ENCODE data around the gene LCMT1.
"Not testable (repeated sequence)": the region's sequence is repeated elsewhere in the genome, so short reads cannot be mapped to it uniquely, and the experiment has no call there.

LCMT1 gene

GRCh38 chr16:25143928-25144327 is 32.4 kb downstream of the LCMT1 start:
- no peak for DNase-seq (ENCODE audit: low read depth)

- no peak for DNase-seq (ENCODE audit: low read depth)
Observed at GRCh38 chr16:25148568-25149215, 37.1 kb downstream of the LCMT1 start.

DNA sequence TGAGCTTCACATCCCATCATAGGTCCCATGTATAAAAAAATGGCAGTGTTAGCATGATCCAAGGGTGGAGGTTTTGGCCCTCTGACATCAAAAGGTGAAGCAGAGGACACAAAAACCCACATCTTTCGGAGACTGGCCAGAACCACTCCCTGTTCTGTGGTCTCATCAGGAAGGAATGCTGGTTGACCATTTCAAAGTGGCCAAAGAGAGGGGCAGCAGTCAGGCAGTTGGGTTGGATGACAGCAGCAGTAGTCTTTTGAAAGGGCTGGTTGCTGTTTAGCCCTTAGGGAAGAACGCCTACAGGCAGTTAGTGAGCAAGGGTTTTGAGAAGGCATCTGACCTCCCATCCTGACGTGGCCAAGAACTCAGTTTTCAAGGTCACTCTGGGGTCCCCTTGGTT is 40.5 kb downstream of the LCMT1 start:
- no peak for DNase-seq (ENCODE audit: low read depth)

GRCh38 chr16:25155553-25156460 is 44.3 kb downstream of the LCMT1 start:
- DNase-seq (ENCODE audit: low read depth) = no peak

DNA sequence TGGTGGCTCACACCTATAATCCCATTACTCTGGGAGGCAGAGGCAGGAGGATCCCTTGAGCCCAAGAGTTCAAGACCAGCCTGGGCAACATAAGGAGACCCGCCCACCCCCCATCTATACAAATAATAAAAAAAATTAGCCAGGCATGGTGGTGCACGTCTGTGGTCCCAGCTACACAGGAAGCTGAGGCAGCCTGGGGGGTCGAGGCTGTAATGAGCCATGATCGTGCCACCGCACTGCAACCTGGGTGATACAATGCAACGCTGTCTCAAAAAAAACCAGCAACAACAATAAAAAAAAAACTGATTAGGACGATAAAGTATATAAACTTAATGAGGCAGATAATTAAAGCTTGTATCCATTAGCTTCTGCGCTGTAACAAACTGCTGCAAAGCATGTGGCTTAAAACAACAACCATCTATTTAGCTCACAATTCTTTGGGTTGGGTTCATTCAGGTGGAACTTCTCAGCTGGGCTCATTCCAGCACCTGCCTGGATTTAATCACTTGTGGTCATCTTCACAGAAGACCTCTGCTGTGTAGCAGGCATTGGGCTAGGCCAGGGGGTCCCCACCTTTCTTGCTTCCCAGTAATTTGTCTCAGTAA is 45.8 kb downstream of the LCMT1 start:
- DNase-seq (ENCODE audit: low read depth) = no peak

- no peak for DNase-seq (ENCODE audit: low read depth)
Observed at GRCh38 chr16:25158401-25158800, 46.9 kb downstream of the LCMT1 start.

GRCh38 chr16:25161753-25162367 is 50.3 kb downstream of the LCMT1 start:
- no peak for DNase-seq (ENCODE audit: low read depth)

DNA sequence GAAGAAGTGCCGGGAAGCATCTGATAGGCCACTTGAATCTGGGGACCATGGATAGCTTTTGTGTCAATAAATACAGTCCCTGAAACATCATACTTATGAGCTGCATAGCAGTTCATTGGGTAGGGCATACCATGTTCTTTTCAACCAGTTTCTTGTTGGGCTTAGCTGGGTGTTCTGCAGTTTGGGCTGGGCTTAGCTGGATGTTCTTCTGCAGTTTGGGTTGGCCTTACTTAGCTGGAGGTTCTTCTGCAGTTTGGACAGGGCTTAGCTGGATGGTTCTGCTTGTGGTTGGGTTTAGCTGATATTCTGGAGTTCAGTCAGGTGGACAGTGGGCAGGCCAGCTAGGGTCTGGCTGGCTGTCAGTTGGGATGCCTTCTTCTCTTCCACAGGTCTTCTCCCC is 52.1 kb downstream of the LCMT1 start:
- no peak for DNase-seq (ENCODE audit: low read depth)

DNA sequence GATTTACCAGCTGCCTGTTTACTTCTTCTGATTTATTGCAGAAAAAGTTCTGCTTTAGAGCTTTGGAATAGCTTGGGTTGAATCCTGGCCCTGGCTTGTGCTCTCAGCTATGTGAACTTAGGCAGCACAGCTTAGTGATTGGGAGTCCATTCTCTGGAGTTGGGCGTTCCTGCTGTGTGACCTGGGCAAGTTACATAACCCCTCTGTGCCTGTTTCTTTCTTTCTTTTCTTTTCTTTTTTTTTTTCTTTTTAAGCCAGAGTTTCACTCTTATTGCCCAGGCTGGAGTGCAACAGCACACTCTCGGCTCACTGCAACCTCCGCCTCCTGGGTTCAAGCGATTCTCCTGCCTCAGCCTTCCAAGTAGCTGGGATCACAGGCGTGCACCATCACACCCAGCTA is 53.7 kb downstream of the LCMT1 start:
- DNase-seq (ENCODE audit: low read depth) = no peak

DNA sequence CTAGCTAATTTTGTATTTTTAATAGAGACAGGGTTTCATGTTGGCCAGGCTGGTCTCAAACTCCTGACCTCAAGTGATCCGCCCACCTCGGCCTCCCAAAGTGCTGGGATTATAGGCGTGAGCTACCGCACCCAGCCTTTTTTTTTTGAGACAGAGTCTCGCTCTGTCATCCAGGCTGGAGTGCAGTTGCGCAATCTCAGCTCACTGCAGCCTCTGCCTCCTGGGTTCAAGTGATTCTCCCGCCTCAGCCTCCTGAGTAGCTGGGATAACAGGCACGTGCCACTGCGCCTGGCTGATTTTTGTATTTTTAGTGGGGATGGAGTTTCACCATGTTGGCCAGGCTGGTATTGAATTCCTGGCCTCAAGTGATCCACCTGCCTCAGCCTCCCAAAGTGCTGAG is 56.4 kb downstream of the LCMT1 start:
- not testable (repeated sequence) for DNase-seq (ENCODE audit: low read depth)

- DNase-seq (ENCODE audit: low read depth) = no peak
Observed at GRCh38 chr16:25171390-25171789, 59.8 kb downstream of the LCMT1 start.

- no peak for DNase-seq (ENCODE audit: low read depth)
Observed at GRCh38 chr16:25172831-25173230, 61.3 kb downstream of the LCMT1 start.

GRCh38 chr16:25174285-25174684 is 62.7 kb downstream of the LCMT1 start:
- DNase-seq (ENCODE audit: low read depth) = no peak

DNA sequence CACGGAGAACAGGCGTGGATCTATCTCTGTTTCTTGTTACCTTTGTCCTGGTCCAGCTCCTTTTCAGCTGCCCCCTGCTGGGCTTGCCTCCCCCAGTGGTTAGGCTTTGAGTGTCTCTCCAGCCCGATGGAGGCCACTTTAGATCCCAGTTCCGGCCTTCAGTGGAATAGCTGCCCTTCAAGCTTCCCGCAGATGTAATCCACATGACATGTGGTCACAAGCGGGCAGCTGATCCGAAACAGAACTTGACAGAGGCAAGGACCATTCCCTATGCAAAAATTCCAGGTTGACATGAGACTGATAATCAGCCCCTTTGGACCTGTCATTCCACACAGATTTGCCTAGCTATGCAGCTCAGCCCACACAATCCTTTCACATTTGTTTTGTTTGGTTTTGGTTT is 64.6 kb downstream of the LCMT1 start:
- no peak for DNase-seq (ENCODE audit: low read depth)

- no peak for DNase-seq (ENCODE audit: low read depth)
Observed at GRCh38 chr16:25177512-25177830, 65.9 kb downstream of the LCMT1 start.

DNA sequence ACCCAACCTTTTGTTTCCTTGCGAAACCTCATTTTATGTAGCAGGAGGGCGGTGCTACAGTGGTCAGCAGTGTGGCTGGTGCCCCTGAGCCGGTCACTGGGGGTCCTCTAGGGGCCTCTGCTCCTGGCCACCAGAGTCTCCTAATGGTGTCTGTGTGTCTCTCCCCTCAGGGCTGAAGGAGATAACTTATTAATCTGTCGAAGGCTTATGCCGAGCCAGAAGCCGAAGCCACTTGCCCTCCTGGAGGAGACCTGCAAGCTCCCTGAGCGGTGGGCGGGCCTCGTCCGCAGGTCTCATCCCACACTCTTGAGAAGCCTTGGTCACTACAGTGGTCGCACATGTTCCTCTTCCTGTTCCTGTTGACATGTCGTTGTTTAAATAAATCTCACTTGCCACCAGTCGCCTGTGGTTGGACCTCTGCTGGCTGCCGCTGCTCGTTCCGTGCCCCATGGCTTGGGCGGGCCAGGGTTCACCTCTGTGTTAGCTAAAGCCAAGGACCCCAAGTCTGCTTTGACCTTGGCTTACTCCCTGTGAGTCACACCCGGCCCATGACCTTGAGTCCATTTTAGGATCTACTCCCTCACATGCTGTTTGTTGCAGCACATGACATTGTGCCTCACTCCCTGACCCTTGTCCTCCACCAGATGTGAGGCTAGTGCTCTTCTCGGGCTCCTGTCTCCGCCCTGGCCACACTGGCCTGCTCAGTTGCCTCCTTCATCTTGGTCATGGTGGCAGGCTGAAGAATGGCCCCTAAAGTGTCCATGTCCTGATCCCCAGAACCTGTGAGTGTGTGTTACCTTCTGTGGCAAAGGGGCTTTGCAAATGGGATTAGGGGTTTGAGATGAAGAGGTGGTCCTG is 66.5 kb downstream of the LCMT1 start:
- DNase-seq (ENCODE audit: low read depth) = no peak

- not testable (repeated sequence) for DNase-seq (ENCODE audit: low read depth)
Observed at GRCh38 chr16:25181236-25181635, 69.7 kb downstream of the LCMT1 start.

- no peak for DNase-seq (ENCODE audit: low read depth)
Observed at GRCh38 chr16:25184771-25185170, 73.2 kb downstream of the LCMT1 start.

- DNase-seq (ENCODE audit: low read depth) = no peak
Observed at GRCh38 chr16:25187491-25187795, 75.9 kb downstream of the LCMT1 start.

DNA sequence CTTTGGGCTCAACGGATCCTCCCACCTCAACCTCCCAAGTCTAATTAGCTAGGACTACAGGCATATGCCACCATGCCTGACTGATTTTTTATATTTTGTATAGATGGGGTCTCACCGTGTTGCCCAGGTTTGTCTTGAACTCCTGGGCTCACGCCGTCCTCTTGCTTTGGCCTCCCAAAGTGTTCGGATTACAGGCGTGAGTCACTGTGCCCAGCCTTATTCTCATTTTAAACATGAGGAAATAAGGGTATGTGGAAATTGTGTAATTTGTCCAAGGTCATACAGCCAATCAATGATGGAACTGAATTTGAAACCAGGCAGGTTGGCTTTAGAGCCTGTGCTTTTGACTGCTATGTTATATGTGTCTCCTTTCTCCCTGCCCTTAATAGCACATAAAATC is 77.8 kb downstream of the LCMT1 start:
- no peak for DNase-seq (ENCODE audit: low read depth)

GRCh38 chr16:25192096-25192495 is 80.6 kb downstream of the LCMT1 start:
- DNase-seq (ENCODE audit: low read depth) = no peak

- no peak for DNase-seq (ENCODE audit: low read depth)
Observed at GRCh38 chr16:25194273-25194878, 82.8 kb downstream of the LCMT1 start.

Data from activated gamma-delta T cell treated with anti-CD3 and anti-CD28 coated beads, Interleukin-2, amount 50 U/mL, for 16 hours (primary cell).